Omental fat pad (tissue), 4 donors: ENCODE data around the gene HTRA1. TPM values are rescaled to one million over a fixed set of nuclear protein-coding genes. Genes with fewer than 3 reads are reported as not detected.

ENCODE experiments used
- ATAC-seq: fragments of 150-250 bp; one replicate; pipeline ENCODE4 v1.9.1; 2016; ENCODE audit warnings: mild to moderate bottlenecking, moderate library complexity; ENCODE audit not compliant: low FRiP score
- DNase-seq: peaks from one replicate; pipeline ENCODE4 v3.0.0-alpha.2; 2019; ENCODE audit warnings: low spot score
- CTCF ChIP-seq, 3 donors: fragments of 450-650 bp; IDR thresholded peaks; one replicate each; pipeline ENCODE4 v1.5.1; 2016 to 2017; ENCODE audit warnings: antibody characterized with exemption in 3 of 3, mild to moderate bottlenecking in 3 of 3, moderate library complexity in 2 of 3
- total RNA-seq, 4 donors: library from RNA; depleted of rRNA; stranded (reverse); fragments of >200 nt; gene quantifications; one replicate each; pipeline ENCODE4 v1.1.0, GENCODE V29; 2016

Gene HTRA1
- total RNA-seq, 4 donors from 2014 or later, result 92.8 to 402 (median 260) TPM

- TF ChIP-seq CTCF (IDR thresholded peaks at IDR 0.05), result no peak
These were observed 64.4 kb downstream of the HTRA1 start for GRCh38 chr10:122525788-122526187.

GRCh38 chr10:122526892-122527291, 65.5 kb downstream of the HTRA1 start:
- DNase-seq (no peak), ATAC-seq (no peak)
- no peak for TF ChIP-seq CTCF (IDR thresholded peaks at IDR 0.05)

More at GRCh38 chr10:122525788-122526187, 64.4 kb downstream of the HTRA1 start:
- ATAC-seq, result no peak
- no peak for DNase-seq

GRCh38 chr10:122530177-122530576, 68.8 kb downstream of the HTRA1 start:
- no peak for DNase-seq

GRCh38 chr10:122531261-122531660, 69.9 kb downstream of the HTRA1 start:
- DNase-seq, result no peak
- no peak for ATAC-seq
- TF ChIP-seq CTCF (IDR thresholded peaks at IDR 0.05), result no peak

More at GRCh38 chr10:122530177-122530576, 68.8 kb downstream of the HTRA1 start:
- ATAC-seq, result no peak
- TF ChIP-seq CTCF (IDR thresholded peaks at IDR 0.05), result no peak

GRCh38 chr10:122531939-122532338, 70.6 kb downstream of the HTRA1 start:
- DNase-seq (no peak), ATAC-seq (no peak)
- no peak for TF ChIP-seq CTCF (IDR thresholded peaks at IDR 0.05)

GRCh38 chr10:122532601-122533296, 71.4 kb downstream of the HTRA1 start:
- no peak for DNase-seq
- TF ChIP-seq CTCF (IDR thresholded peaks at IDR 0.05), result no peak
- no peak for ATAC-seq

- ATAC-seq (no peak), DNase-seq (no peak)
- no peak for TF ChIP-seq CTCF (IDR thresholded peaks at IDR 0.05)
These were observed 76.2 kb downstream of the HTRA1 start for GRCh38 chr10:122537545-122537944.
